ENCODE data around the gene EFEMP1.

The EFEMP1 gene

GRCh38 chr2:55861733-55862132 is 61.8 kb downstream of the EFEMP1 start:
- no peak overlapping the region for H3K4me3 ChIP-seq (ENCODE audit: control insufficient read depth, low read depth, low read length)
- TF ChIP-seq CTCF (IDR thresholded peaks at IDR 0.05; ENCODE audit: control insufficient read depth, insufficient read depth, low read depth, low read length, missing control alignments): no peak
- DNase-seq (ENCODE audit: low read depth): no peak

- H3K4me3 ChIP-seq (ENCODE audit: control insufficient read depth, low read depth, low read length): no peak overlapping the region
- DNase-seq (ENCODE audit: low read depth): no peak
- TF ChIP-seq CTCF (IDR thresholded peaks at IDR 0.05; ENCODE audit: control insufficient read depth, insufficient read depth, low read depth, low read length, missing control alignments): no peak
Measured at GRCh38 chr2:55860832-55861231, 62.8 kb downstream of the EFEMP1 start.

- no peak for DNase-seq (ENCODE audit: low read depth)
- TF ChIP-seq CTCF (IDR thresholded peaks at IDR 0.05; ENCODE audit: control insufficient read depth, insufficient read depth, low read depth, low read length, missing control alignments): no peak
- no peak overlapping the region for H3K4me3 ChIP-seq (ENCODE audit: control insufficient read depth, low read depth, low read length)
Measured at GRCh38 chr2:55859875-55860274, 63.7 kb downstream of the EFEMP1 start.

GRCh38 chr2:55857766-55858165 is 65.8 kb downstream of the EFEMP1 start:
- H3K4me3 ChIP-seq (ENCODE audit: control insufficient read depth, low read depth, low read length): no peak overlapping the region
- TF ChIP-seq CTCF (IDR thresholded peaks at IDR 0.05; ENCODE audit: control insufficient read depth, insufficient read depth, low read depth, low read length, missing control alignments): no peak
- no peak for DNase-seq (ENCODE audit: low read depth)

GRCh38 chr2:55856936-55857335 is 66.6 kb downstream of the EFEMP1 start:
- no peak overlapping the region for H3K4me3 ChIP-seq (ENCODE audit: control insufficient read depth, low read depth, low read length)
- no peak for DNase-seq (ENCODE audit: low read depth)
- TF ChIP-seq CTCF (IDR thresholded peaks at IDR 0.05; ENCODE audit: control insufficient read depth, insufficient read depth, low read depth, low read length, missing control alignments): no peak

GRCh38 chr2:55848096-55848495 is 75.5 kb downstream of the EFEMP1 start:
- no peak for TF ChIP-seq CTCF (IDR thresholded peaks at IDR 0.05; ENCODE audit: control insufficient read depth, insufficient read depth, low read depth, low read length, missing control alignments)
- DNase-seq (ENCODE audit: low read depth): no peak
- no peak overlapping the region for H3K4me3 ChIP-seq (ENCODE audit: control insufficient read depth, low read depth, low read length)

GRCh38 chr2:55846426-55846825 is 77.2 kb downstream of the EFEMP1 start:
- no peak for DNase-seq (ENCODE audit: low read depth)
- no peak for TF ChIP-seq CTCF (IDR thresholded peaks at IDR 0.05; ENCODE audit: control insufficient read depth, insufficient read depth, low read depth, low read length, missing control alignments)

More at GRCh38 chr2:55846426-55846825, 77.2 kb downstream of the EFEMP1 start:
- no peak overlapping the region for H3K4me3 ChIP-seq (ENCODE audit: control insufficient read depth, low read depth, low read length)
